Subcutaneous abdominal adipose tissue (tissue), 5 donors: ENCODE results near the gene SIAH1.

Experiments
- H3K27ac ChIP-seq: one replicate; pipeline ENCODE4 v1.7.0; 2013; ENCODE audit warnings: low read depth, mild to moderate bottlenecking, inconsistent platforms, low read length, moderate library complexity
- H3K27me3 ChIP-seq, 5 donors: one replicate each; pipeline ENCODE4 v1.7.0; 2013; ENCODE audit warnings: low read length in 5 of 5, inconsistent platforms in 1 of 5; ENCODE audit not compliant: control insufficient read depth in 5 of 5, insufficient read depth in 4 of 5
- H3K36me3 ChIP-seq, 5 donors: one replicate each; pipeline ENCODE4 v1.7.0; 2013; ENCODE audit warnings: low read length in 5 of 5; ENCODE audit not compliant: control insufficient read depth in 5 of 5, insufficient read depth in 5 of 5
- H3K4me1 ChIP-seq, 5 donors: one replicate each; pipeline ENCODE4 v1.7.0; 2013; ENCODE audit warnings: low read length in 5 of 5, mild to moderate bottlenecking in 3 of 5, moderate library complexity in 1 of 5; ENCODE audit not compliant: control insufficient read depth in 5 of 5, insufficient read depth in 5 of 5
- H3K4me3 ChIP-seq, 5 donors: one replicate each; pipeline ENCODE4 v1.7.0; 2013; ENCODE audit warnings: low read length in 5 of 5, low read depth in 1 of 5
- H3K9ac ChIP-seq, 5 donors: one replicate each; pipeline ENCODE4 v1.7.0; 2013; ENCODE audit warnings: low read length in 5 of 5, mild to moderate bottlenecking in 4 of 5, moderate library complexity in 3 of 5
- H3K9me3 ChIP-seq, 5 donors: one replicate each; pipeline ENCODE4 v1.7.0; 2013; ENCODE audit warnings: low read length in 5 of 5; ENCODE audit not compliant: control insufficient read depth in 5 of 5
- donor health status: healthy.
- donor health status: healthy.
- donor health status: healthy.
- donor health status: healthy.
- donor health status: healthy.

Gene SIAH1

GRCh38 chr16:48394355-48394703, 9.1 kb upstream of the SIAH1 start:
- no peak overlapping the region for H3K9ac ChIP-seq
- H3K27me3 ChIP-seq: no peaks in the 10 kb centered on the region
- peaks cover 0 to 16% (median 11%) of the 10 kb centered on the region in 5 donors for H3K4me1 ChIP-seq
- no peak overlapping the region for H3K4me3 ChIP-seq
- H3K27ac ChIP-seq: peak overlapping the region; percentile 80
- H3K9me3 ChIP-seq: no peaks in the 10 kb centered on the region
- no peaks in the 10 kb centered on the region for H3K36me3 ChIP-seq

DNA sequence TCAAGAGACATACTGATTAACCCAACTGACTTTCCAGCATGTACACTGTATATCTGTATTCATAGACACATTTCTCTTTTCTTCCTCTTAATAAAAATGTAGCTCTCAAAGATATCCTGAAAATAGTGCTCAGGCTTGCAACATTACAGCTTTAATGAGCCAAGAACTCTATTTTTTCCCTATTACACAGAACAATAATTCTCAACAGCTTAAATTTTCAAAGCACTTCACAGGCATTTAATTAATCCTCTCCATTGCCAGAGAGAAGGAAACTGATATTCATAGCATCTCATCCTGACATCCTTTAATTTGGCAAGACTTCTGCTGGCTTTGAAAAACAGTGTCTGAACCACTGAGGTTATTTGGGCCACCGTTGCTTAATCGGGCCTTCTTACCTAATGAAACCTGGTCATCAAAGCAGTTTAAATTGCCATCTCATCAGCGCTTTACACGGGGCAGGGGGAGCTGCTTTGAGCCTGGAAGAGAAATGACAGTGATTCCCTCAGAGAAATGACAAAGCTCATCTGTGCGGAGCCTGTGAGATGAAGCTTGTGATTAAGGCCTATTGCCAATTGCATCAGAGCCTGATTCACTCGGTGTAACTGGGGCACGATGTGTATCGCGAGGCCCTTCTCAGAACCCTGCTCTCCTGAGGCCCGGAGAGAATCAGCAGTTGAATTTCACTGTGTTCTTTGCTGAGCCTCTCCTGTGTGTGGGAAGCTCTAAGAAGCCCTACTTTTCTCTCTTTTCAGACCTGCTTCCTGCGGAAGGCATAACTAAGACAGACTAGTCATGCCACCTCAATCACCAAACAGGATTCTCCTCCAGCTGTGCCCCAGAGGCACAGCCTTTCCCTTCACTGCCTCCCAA, 8.5 kb upstream of the SIAH1 start:
- H3K9ac ChIP-seq: peak overlapping the region in 2 of 5 donors; percentile 47 to 62
- peak overlapping the region; percentile 80 for H3K27ac ChIP-seq
- H3K4me3 ChIP-seq: no peak overlapping the region
- peaks cover 0 to 16% (median 11%) of the 10 kb centered on the region in 5 donors for H3K4me1 ChIP-seq
- H3K9me3 ChIP-seq: no peaks in the 10 kb centered on the region
- no peaks in the 10 kb centered on the region for H3K36me3 ChIP-seq
- no peaks in the 10 kb centered on the region for H3K27me3 ChIP-seq

GRCh38 chr16:48392407-48392806, 7.2 kb upstream of the SIAH1 start:
- Histone ChIP-seq H3K4me1 (peaks cover 0 to 16% (median 11%) of the 10 kb centered on the region in 5 donors), H3K9me3 (no peaks in the 10 kb centered on the region), H3K27me3 (no peaks in the 10 kb centered on the region), H3K36me3 (no peaks in the 10 kb centered on the region), H3K27ac (no peak overlapping the region), H3K4me3 (no peak overlapping the region), H3K9ac (no peak overlapping the region)

- Histone ChIP-seq H3K27ac (no peak overlapping the region), H3K9ac (no peak overlapping the region), H3K4me3 (no peak overlapping the region), H3K9me3 (no peaks in the 10 kb centered on the region), H3K36me3 (no peaks in the 10 kb centered on the region), H3K4me1 (peaks cover 4 to 38% (median 29%) of the 10 kb centered on the region in 5 donors), H3K27me3 (no peaks in the 10 kb centered on the region)
These were observed 1.5 kb upstream of the SIAH1 start for GRCh38 chr16:48386559-48387312.

- Histone ChIP-seq H3K4me1 (peaks cover 4 to 56% (median 47%) of the 10 kb centered on the region in 5 donors), H3K9me3 (no peaks in the 10 kb centered on the region), H3K4me3 (peak overlapping the region; percentile 89 to 99 (median 90)), H3K36me3 (no peaks in the 10 kb centered on the region), H3K27ac (peak overlapping the region; percentile 99), H3K9ac (peak overlapping the region; percentile 95 to 99 (median 98)), H3K27me3 (no peaks in the 10 kb centered on the region)
These were observed 527 bp downstream of the SIAH1 start for GRCh38 chr16:48384520-48385252.

- peaks cover 4 to 63% (median 54%) of the 10 kb centered on the region in 5 donors for H3K4me1 ChIP-seq
- peak overlapping the region; percentile 99 for H3K27ac ChIP-seq
- H3K36me3 ChIP-seq: no peaks in the 10 kb centered on the region
- peak overlapping the region; percentile 92 to 99 (median 98) for H3K9ac ChIP-seq
- H3K4me3 ChIP-seq: peak overlapping the region; percentile 89 to 99 (median 90)
- no peaks in the 10 kb centered on the region for H3K27me3 ChIP-seq
- no peaks in the 10 kb centered on the region for H3K9me3 ChIP-seq
These were observed 1.2 kb downstream of the SIAH1 start for GRCh38 chr16:48383877-48384519.

DNA sequence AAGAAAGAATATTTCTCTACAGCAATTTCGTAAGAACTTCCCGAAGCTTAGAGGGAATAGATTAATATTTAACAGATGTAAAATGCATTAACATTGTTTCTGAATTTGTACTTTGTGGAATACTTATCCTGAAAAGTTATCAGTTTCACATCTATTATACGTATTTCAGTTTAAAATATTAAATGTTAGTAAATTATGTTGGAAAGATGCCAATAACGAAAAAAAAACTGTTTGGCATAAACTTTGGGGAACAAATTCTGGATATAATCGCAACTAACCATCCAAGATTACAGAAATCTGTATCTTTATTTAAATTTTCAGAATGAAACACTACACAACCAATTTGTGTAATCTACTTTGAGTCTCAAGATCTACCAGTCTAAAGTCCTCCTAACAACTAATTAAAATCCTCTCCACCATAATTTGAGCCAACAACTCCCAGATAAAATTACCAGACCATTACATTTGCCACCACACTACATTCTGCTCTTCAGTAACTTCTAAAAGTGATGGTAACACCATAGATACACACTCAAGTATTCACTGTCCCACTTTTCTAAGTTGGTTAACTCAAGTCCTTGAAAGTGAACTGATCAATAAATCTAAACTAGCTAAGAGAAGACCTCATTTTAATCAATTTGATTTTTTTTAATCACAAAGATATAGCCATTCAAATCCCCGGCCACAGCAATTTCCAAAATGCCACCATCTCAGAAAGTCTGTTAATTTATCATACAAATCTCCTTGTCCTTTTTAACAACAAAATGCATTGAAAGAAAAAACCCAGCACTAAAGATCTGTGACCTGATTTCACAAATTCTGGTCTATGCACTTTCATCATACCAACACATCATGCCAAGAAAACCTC, 2.0 kb downstream of the SIAH1 start:
- H3K36me3 ChIP-seq: no peaks in the 10 kb centered on the region
- peak overlapping the region; percentile 92 to 99 (median 98) for H3K9ac ChIP-seq
- peaks cover 7 to 70% (median 62%) of the 10 kb centered on the region in 5 donors for H3K4me1 ChIP-seq
- peak overlapping the region; percentile 99 for H3K27ac ChIP-seq
- no peaks in the 10 kb centered on the region for H3K27me3 ChIP-seq
- H3K9me3 ChIP-seq: no peaks in the 10 kb centered on the region
- H3K4me3 ChIP-seq: peak overlapping the region; percentile 89 to 99 (median 90)

- H3K9me3 ChIP-seq: no peaks in the 10 kb centered on the region
- H3K4me3 ChIP-seq: no peak overlapping the region
- peaks cover 7 to 77% (median 69%) of the 10 kb centered on the region in 5 donors for H3K4me1 ChIP-seq
- no peaks in the 10 kb centered on the region for H3K36me3 ChIP-seq
- peak overlapping the region; percentile 99 for H3K27ac ChIP-seq
- H3K27me3 ChIP-seq: no peaks in the 10 kb centered on the region
- peak overlapping the region in 3 of 5 donors; percentile 51 to 98 (median 95) for H3K9ac ChIP-seq
These were observed 3.1 kb downstream of the SIAH1 start for GRCh38 chr16:48382131-48382530.

DNA sequence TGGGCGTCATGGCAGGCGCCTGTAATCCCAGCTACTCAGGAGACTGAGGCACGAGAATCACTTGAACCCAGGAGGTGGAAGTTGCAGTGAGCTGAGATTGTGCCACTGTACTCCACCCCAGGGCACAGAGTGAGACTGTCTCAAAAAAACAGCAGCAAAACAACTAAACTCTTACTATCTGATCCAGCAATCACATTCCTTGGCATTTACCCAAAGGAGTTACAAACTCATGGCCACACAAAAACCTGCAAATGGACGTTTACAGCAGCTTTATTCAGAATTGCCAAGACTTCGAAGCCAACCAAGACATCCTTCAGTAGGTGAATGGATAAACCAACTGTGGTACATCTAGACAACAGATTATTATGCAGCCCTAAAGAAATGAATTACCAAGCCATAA, 4.0 kb downstream of the SIAH1 start:
- Histone ChIP-seq H3K27me3 (no peaks in the 10 kb centered on the region), H3K9ac (no peak overlapping the region), H3K9me3 (no peaks in the 10 kb centered on the region), H3K36me3 (no peaks in the 10 kb centered on the region), H3K4me1 (peaks cover 7 to 79% (median 73%) of the 10 kb centered on the region in 5 donors), H3K27ac (peak overlapping the region; percentile 99), H3K4me3 (no peak overlapping the region)
